OCI-LY3 (cell line): ENCODE measurements around the gene UNC5B.

Experiments
- EZH2phosphoT487 ChIP-seq: fragments of 200-600 bp; shearing (Covaris generic); IDR thresholded peaks from 2 replicates; pipeline ENCODE4 v1.6.1; 2018; ENCODE audit warnings: antibody characterized with exemption, mixed run types, low read depth
- TF ChIP-seq, protein P1 (sequence below): fragments of 200-600, 300-600 bp; sonication (generic); IDR thresholded peaks from 2 replicates; pipeline ENCODE4 v1.5.1; 2014; ENCODE audit warnings: antibody characterized with exemption, low read length, low read depth

DNA sequence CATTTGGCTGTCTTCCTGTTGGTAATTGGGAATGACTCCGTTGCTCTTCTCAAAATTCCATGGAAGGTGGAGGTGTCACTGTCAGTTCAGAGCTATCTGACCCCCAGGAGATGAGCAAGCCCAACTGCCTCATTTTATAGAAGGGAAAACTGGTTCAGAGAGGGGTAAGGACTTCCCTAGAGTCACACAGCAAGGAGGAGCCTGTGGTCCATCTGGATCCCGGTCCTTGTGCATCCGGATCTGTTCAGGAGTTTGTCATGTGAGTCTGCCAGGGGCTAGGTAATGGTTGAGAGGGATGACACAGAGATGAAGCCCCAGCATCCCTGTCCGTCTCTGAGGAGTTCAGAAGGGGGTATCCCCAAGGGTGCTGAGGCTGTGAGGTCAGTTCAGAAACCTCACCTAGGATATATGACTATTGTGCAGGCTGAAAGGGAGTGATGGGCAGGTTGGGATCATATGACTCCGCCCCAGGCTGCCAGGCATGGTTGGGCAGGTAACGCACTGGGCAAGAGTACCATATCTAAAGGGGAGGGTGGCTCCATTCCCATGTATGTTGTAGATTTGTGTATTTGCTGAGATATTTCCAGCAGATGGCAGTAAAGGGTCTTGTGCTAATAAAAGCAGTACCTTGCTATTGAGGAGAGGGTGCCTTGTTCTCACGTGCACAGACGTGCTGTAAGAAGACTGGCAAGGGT is 90.7 kb downstream of the UNC5B start:
- no peak for TF ChIP-seq EZH2phosphoT487
- TF ChIP-seq, protein P1, sequence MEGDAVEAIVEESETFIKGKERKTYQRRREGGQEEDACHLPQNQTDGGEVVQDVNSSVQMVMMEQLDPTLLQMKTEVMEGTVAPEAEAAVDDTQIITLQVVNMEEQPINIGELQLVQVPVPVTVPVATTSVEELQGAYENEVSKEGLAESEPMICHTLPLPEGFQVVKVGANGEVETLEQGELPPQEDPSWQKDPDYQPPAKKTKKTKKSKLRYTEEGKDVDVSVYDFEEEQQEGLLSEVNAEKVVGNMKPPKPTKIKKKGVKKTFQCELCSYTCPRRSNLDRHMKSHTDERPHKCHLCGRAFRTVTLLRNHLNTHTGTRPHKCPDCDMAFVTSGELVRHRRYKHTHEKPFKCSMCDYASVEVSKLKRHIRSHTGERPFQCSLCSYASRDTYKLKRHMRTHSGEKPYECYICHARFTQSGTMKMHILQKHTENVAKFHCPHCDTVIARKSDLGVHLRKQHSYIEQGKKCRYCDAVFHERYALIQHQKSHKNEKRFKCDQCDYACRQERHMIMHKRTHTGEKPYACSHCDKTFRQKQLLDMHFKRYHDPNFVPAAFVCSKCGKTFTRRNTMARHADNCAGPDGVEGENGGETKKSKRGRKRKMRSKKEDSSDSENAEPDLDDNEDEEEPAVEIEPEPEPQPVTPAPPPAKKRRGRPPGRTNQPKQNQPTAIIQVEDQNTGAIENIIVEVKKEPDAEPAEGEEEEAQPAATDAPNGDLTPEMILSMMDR, result peak; percentile 48
